ENCODE data around the gene LIME1. TPM values are rescaled to one million over a fixed set of nuclear protein-coding genes. Genes with fewer than 3 reads are reported as not detected.
"Not testable (repeated sequence)": the region's sequence is repeated elsewhere in the genome, so short reads cannot be mapped to it uniquely, and the experiment has no call there.

The LIME1 gene
- total and polyA plus RNA-seq, 10 of the 15 experiments (the other 5 are each of a cell fraction or from before 2014, with no cell fraction given), result 0.35 to 154 (median 49.9) TPM

- TF ChIP-seq BCLAF1 (IDR thresholded peaks at IDR 0.05), result no peak
- TF ChIP-seq ATF7 (IDR thresholded peaks at IDR 0.05; ENCODE audit: low read depth), result no peak
- TF ChIP-seq, protein P1, sequence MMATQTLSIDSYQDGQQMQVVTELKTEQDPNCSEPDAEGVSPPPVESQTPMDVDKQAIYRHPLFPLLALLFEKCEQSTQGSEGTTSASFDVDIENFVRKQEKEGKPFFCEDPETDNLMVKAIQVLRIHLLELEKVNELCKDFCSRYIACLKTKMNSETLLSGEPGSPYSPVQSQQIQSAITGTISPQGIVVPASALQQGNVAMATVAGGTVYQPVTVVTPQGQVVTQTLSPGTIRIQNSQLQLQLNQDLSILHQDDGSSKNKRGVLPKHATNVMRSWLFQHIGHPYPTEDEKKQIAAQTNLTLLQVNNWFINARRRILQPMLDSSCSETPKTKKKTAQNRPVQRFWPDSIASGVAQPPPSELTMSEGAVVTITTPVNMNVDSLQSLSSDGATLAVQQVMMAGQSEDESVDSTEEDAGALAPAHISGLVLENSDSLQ (IDR thresholded peaks at IDR 0.05), result no peak
- TF ChIP-seq RAD21 (IDR thresholded peaks at IDR 0.05; ENCODE audit: insufficient read depth, low read depth, low read length), result 0 out of 2 replicates have a peak, but pooled peaks have one; percentile 17
Measured at GRCh38 chr20:63775096-63775978, 38.9 kb downstream of the LIME1 start (continued).

- intact Hi-C loops (cut with micrococcal nuclease; ENCODE audit: unreplicated experiment); BruUV-seq (replicated peaks); in situ Hi-C loops (cut with MboI); FAIRE-seq; RAD21 ChIA-PET (ENCODE audit: unreplicated experiment); H2AFZ ChIP-seq (ENCODE audit: control insufficient read depth, low read depth, low read length); H3K79me2 ChIP-seq (ENCODE audit: control insufficient read depth, insufficient read depth, low read length); ATAC-seq; POLR2A ChIA-PET; H3K27me3 ChIP-seq (replicated peaks in 1 of 2; ENCODE audit: control insufficient read depth in 2 of 2, insufficient read depth in 2 of 2, low read length in 1 of 2); H3K36me3 ChIP-seq (ENCODE audit: control insufficient read depth in 2 of 2, insufficient read depth in 2 of 2, low read length in 1 of 2); H4K20me1 ChIP-seq (ENCODE audit: control insufficient read depth, insufficient read depth); H3K4me2 ChIP-seq (ENCODE audit: control insufficient read depth, insufficient read depth); H3K4me3 ChIP-seq; H3K9ac ChIP-seq (ENCODE audit: control insufficient read depth, insufficient read depth, low read length); H3K27ac ChIP-seq (ENCODE audit: control insufficient read depth, insufficient read depth); DNase-seq (ENCODE audit: low read depth, low spot score); H3K9me3 ChIP-seq (replicated peaks; ENCODE audit: control insufficient read depth, insufficient read depth, low read length); H3K4me1 ChIP-seq (ENCODE audit: control insufficient read depth, insufficient read depth, low read length); SMC1A ChIA-PET (ENCODE audit: uncharacterized antibody, unreplicated experiment): not testable (repeated sequence)
- CTCF ChIA-PET, result interaction anchor here (2.2 kb wide), 1 partner anchor 10 kb away, joined by 7 read pairs; no protein-coding TSS in a partner anchor
- 83% methylated on average over 10 of the region's 23 CpGs for WGBS (ENCODE audit: insufficient coverage, insufficient replicate concordance, low lambda C conversion rate, missing lambda C conversion rate)
Measured at GRCh38 chr20:63776875-63777274, 40.4 kb downstream of the LIME1 start.

Measured in GM12878 (cell line).